Measurements from ENCODE around the gene KRT14. TPM values are rescaled to one million over a fixed set of nuclear protein-coding genes. Genes with fewer than 3 reads are reported as not detected.
"Not testable (repeated sequence)": the region's sequence is repeated elsewhere in the genome, so short reads cannot be mapped to it uniquely, and the experiment has no call there.

KRT14 gene
- total RNA-seq, 3 donors from 2014 or later = 0.67 TPM; not detected in 2

DNA sequence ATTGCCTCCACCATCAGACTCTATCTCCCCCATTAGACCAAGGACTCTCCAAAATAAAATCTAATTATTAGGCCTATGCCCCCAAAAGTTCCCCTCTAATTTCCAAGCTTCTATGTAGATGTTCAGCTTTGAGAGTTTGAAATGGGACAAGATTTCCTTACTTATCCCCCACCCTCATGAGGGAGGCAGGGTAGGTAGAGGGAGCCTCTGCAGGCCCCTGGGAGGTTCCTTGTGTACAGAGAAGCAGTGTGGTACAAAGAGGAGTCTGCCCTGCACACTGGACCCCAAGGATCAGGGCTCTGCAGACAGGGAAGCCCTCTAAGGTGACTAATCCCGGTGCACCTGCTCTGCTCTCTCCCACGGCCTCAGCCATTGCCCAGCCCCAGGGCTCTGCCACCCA lies 35.2 kb upstream of the KRT14 start:
- DNase-seq (no peak), ATAC-seq (no peak)
- Histone ChIP-seq H3K4me3 (no peak overlapping the region), H3K4me1 (ENCODE audit: low read depth) (no peaks in the 10 kb centered on the region), H3K36me3 (ENCODE audit: low read depth) (no peaks in the 10 kb centered on the region), H3K9me3 (no peaks in the 10 kb centered on the region)
- TF ChIP-seq, protein P1, sequence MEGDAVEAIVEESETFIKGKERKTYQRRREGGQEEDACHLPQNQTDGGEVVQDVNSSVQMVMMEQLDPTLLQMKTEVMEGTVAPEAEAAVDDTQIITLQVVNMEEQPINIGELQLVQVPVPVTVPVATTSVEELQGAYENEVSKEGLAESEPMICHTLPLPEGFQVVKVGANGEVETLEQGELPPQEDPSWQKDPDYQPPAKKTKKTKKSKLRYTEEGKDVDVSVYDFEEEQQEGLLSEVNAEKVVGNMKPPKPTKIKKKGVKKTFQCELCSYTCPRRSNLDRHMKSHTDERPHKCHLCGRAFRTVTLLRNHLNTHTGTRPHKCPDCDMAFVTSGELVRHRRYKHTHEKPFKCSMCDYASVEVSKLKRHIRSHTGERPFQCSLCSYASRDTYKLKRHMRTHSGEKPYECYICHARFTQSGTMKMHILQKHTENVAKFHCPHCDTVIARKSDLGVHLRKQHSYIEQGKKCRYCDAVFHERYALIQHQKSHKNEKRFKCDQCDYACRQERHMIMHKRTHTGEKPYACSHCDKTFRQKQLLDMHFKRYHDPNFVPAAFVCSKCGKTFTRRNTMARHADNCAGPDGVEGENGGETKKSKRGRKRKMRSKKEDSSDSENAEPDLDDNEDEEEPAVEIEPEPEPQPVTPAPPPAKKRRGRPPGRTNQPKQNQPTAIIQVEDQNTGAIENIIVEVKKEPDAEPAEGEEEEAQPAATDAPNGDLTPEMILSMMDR (IDR thresholded peaks at IDR 0.05) = no peak
- intact Hi-C loops (cut with DNase I, micrococcal nuclease) = no loop called here

DNA sequence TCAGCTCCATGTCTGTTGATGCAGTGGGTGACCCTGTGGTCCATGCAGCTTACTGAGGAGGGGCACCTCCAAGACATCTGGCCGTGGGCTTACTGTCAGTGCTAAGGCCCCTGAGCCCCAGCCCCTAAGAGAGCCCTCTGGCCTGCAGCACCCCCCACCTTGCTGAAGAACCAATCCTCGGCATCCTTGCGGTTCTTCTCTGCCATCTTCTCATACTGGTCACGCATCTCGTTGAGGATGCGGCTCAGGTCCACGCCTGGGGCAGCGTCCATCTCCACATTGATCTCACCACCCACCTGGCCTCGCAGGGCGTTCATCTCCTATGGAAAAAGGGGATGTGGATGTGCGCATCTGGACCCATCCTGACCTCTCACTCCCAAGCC lies 34.7 kb upstream of the KRT14 start:
- peak in 1 of 3 donors; percentile 5 for DNase-seq
- H3K4me1 ChIP-seq (ENCODE audit: low read depth); H3K4me3 ChIP-seq; ATAC-seq; H3K9me3 ChIP-seq; intact Hi-C loops (cut with DNase I, micrococcal nuclease); H3K36me3 ChIP-seq (ENCODE audit: low read depth): not testable (repeated sequence)

DNA sequence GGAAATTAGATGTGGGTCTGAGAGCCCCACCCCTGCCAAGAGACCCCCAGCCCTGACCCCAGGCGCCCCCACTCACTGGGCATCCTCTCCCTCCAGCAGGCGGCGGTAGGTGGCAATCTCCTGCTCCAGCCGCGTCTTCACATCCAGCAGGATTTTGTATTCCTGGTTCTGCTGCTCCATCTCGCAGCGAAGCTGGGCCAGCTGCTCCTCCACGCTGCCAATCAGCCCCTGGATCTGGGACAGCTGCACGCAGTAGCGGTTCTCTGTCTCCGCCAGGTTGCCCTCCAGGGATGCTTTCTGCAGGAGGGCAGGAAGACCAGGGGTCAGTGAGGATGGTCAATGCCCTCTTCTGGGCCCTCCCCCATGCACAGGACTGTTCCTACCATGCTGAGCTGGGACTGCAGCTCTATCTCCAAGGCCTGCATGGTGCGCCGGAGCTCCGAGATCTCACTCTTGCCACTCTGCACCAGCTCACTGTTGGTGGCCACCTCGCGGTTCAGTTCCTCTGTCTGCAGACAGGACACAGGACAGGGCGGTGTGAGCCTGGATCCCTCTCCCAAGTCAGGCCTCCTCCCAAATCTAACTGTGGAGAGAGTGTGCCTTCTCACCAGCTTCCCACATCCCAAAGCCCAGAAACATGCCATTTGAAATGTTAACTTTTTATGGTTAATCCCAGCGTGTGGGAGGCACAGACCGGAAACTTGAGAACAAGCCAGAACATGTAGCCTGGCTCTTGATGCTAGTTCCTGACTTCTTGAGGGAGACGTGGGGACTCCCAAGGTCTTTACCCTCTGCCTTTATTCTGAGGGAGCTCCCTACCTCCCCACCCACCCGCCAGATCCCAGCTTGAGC lies 34.1 kb upstream of the KRT14 start:
- TF ChIP-seq, protein P1 (IDR thresholded peaks at IDR 0.05) = no peak
- ATAC-seq = no peak
- DNase-seq = peak in 1 of 3 donors; percentile 13

GRCh38 chr17:41619927-41620582 lies 33.4 kb upstream of the KRT14 start:
- ATAC-seq; H3K9me3 ChIP-seq; H3K36me3 ChIP-seq (ENCODE audit: low read depth); H3K4me3 ChIP-seq; intact Hi-C loops (cut with DNase I, micrococcal nuclease); DNase-seq; H3K4me1 ChIP-seq (ENCODE audit: low read depth): not testable (repeated sequence)

More for the DNA sequence above, 34.1 kb upstream of the KRT14 start:
- H3K36me3 ChIP-seq (ENCODE audit: low read depth) = no peaks in the 10 kb centered on the region
- no peaks in the 10 kb centered on the region for H3K4me1 ChIP-seq (ENCODE audit: low read depth)
- no peaks in the 10 kb centered on the region for H3K9me3 ChIP-seq
- intact Hi-C loops (cut with DNase I, micrococcal nuclease) = no loop called here
- no peak overlapping the region for H3K4me3 ChIP-seq

DNA sequence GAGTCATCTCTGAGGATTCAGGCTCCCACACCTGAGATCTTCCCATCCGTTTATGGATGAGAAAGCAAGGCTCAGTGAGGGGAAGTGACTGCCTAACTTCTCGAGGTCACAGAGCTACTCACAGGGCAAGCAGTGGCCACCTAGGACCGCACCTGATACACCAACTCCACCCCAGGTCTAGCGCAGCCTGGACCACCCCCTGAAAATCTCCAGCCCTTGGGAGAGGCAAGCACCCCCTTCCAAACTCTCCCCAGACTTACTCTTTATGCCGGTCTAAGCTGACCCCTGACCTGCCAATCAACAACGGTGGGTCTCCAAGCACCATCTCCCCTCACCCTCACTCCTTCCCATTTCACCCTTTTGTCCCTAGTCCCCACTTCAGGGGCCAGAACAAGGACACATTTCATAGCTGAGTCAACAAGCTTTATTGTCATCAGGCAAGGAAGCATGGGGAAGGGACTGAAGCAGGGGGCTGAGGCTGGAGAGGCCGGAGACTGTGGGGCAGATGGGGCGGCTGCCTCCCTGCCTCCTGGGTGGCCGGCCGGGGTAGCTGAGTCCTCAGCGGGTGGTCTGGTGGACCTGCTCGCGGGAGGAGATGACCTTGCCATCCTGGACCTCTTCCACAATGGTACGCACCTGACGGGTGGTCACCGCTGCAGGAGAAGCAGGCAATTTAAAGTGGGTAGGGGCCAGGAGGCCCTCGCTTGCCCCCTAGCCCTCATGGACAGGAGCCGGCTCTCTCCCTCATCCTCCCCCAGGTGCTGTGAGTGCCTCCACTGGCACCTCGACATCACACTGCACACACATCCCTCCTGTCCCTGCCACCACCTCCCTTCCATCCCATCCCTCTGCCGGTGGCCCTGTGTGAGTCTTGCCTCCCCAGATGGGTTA lies 32.6 kb upstream of the KRT14 start:
- DNase-seq = no peak
- intact Hi-C loops (cut with DNase I, micrococcal nuclease) = no loop called here
- no peak for ATAC-seq

More for the DNA sequence above, 32.6 kb upstream of the KRT14 start:
- no peaks in the 10 kb centered on the region for H3K9me3 ChIP-seq
- TF ChIP-seq, protein P1 (IDR thresholded peaks at IDR 0.05) = no peak
- H3K36me3 ChIP-seq (ENCODE audit: low read depth) = no peaks in the 10 kb centered on the region
- H3K4me1 ChIP-seq (ENCODE audit: low read depth) = no peaks in the 10 kb centered on the region
- H3K4me3 ChIP-seq = no peak overlapping the region
